H1 (cell line): Measurements from ENCODE around the gene ADCY1. TPM values are rescaled to one million over a fixed set of nuclear protein-coding genes. Genes with fewer than 3 reads are reported as not detected.

Experiments used
- CTCF ChIA-PET: fragments of 300-600 bp; sonication (Branson Sonifier 250); formaldehyde crosslinking; loops from one replicate; lab custom pipeline; 2021; ENCODE audit not compliant: partially characterized antibody; lab: Charles Lee
- POLR2A ChIA-PET: fragments of 300-600 bp; sonication (Branson Sonifier 250); formaldehyde crosslinking; loops from one replicate; lab custom pipeline; 2021; ENCODE audit warnings: inconsistent platforms; ENCODE audit not compliant: partially characterized antibody; lab: Charles Lee
- DNase-seq, 2 experiments: peaks; one replicate each; pipeline versions ENCODE4 v3.0.0 to v3.0.0-alpha.2; 2010 to 2022; ENCODE audit warnings: low spot score in 2 of 2, low read depth in 1 of 2, mixed read lengths in 1 of 2
- FAIRE-seq: peaks from 2 replicates; lab custom pipeline; 2011; peaks lifted over from hg19 to GRCh38; lab: Jason Lieb, UNC
- H2AFZ ChIP-seq: 2 replicates; pipeline ENCODE4 v1.8.1; 2012; ENCODE audit warnings: low read length, inconsistent platforms
- H2AK5ac ChIP-seq: 2 replicates; pipeline ENCODE4 v1.6.1; 2013; ENCODE audit warnings: low read depth, low read length
- H2BK120ac ChIP-seq: replicated peaks from 2 replicates; pipeline ENCODE3; 2013; ENCODE audit warnings: low read depth, low read length, inconsistent platforms
- H2BK12ac ChIP-seq: 2 replicates; pipeline ENCODE4 v1.6.1; 2013; ENCODE audit warnings: low read depth, low read length
- H2BK15ac ChIP-seq: 2 replicates; pipeline ENCODE4 v1.6.1; 2013; ENCODE audit warnings: low read length
- H2BK20ac ChIP-seq: 2 replicates; pipeline ENCODE4 v1.6.1; 2013; ENCODE audit warnings: low read length
- H2BK5ac ChIP-seq: 2 replicates; pipeline ENCODE4 v1.6.1; 2013; ENCODE audit warnings: low read depth, low read length
- H3K14ac ChIP-seq: 2 replicates; pipeline ENCODE4 v1.6.1; 2013; ENCODE audit warnings: inconsistent platforms; ENCODE audit not compliant: insufficient read length
- H3K18ac ChIP-seq: 2 replicates; pipeline ENCODE4 v1.6.1; 2013; ENCODE audit warnings: low read length; ENCODE audit errors: extremely low read depth
- H3K23ac ChIP-seq: 2 replicates; pipeline ENCODE4 v1.6.1; 2013; ENCODE audit warnings: inconsistent platforms; ENCODE audit not compliant: insufficient read length
- H3K23me2 ChIP-seq: 2 replicates; pipeline ENCODE4 v1.6.1; 2013; ENCODE audit warnings: low read depth, low read length
- H3K27ac ChIP-seq: 2 replicates; pipeline ENCODE4 v1.6.1; 2011; ENCODE audit warnings: low read depth, low read length, inconsistent platforms
- H3K27me3 ChIP-seq, 4 experiments: replicated peaks in 1 of 4; 1 replicate in 1 of 4; 2 replicates in 3 of 4; pipeline versions ENCODE4 v1.6.1 to v1.8.1; 2011 to 2013; ENCODE audit warnings: low read length in 3 of 4, mild to moderate bottlenecking in 3 of 4, inconsistent platforms in 2 of 4, mixed read lengths in 2 of 4, moderate library complexity in 1 of 4; ENCODE audit not compliant: control insufficient read depth in 3 of 4, insufficient read depth in 3 of 4; ENCODE audit errors: extremely low read depth in 1 of 4
- H3K36me3 ChIP-seq, 4 experiments: 2 replicates each; pipeline versions ENCODE4 v1.6.1 to v1.8.1; 2011 to 2013; ENCODE audit warnings: mild to moderate bottlenecking in 4 of 4, low read length in 3 of 4, moderate library complexity in 2 of 4, control low read depth in 1 of 4, inconsistent platforms in 1 of 4; ENCODE audit not compliant: insufficient read depth in 4 of 4, control insufficient read depth in 2 of 4
- H3K4ac ChIP-seq: replicated peaks from 2 replicates; pipeline ENCODE3; 2013; ENCODE audit warnings: low read length, low read depth, mixed read lengths, inconsistent platforms; ENCODE audit not compliant: insufficient read length
- H3K4me1 ChIP-seq, 4 experiments: replicated peaks in 1 of 4; 1 replicate in 1 of 4; 2 replicates in 3 of 4; pipeline versions ENCODE4 v1.6.1 to v1.8.1; 2011 to 2013; ENCODE audit warnings: low read length in 3 of 4, inconsistent platforms in 2 of 4, mixed read lengths in 1 of 4; ENCODE audit not compliant: insufficient read depth in 4 of 4, control insufficient read depth in 3 of 4
- H3K4me2 ChIP-seq, 2 experiments: 2 replicates each; pipeline versions ENCODE4 v1.6.1 to v1.8.1; 2011 to 2013; ENCODE audit warnings: low read depth in 2 of 2, low read length in 2 of 2, control low read depth in 1 of 2, inconsistent platforms in 1 of 2, mild to moderate bottlenecking in 1 of 2; ENCODE audit not compliant: insufficient read depth in 1 of 2
- H3K4me3 ChIP-seq, 4 experiments: fragments of 200-600, 300-600 bp in 1 of 4; sonication (generic), shearing (Covaris generic), sonication (Bioruptor Twin) in 1 of 4; 2 replicates each; pipeline versions ENCODE4 v1.5.1 to v1.8.1; 2011 to 2016; ENCODE audit warnings: low read length in 4 of 4, low read depth in 3 of 4, control low read depth in 2 of 4, inconsistent platforms in 2 of 4, mild to moderate bottlenecking in 2 of 4, mixed read lengths in 1 of 4, moderate library complexity in 1 of 4; ENCODE audit not compliant: insufficient read depth in 2 of 4; ENCODE audit errors: extremely low read depth in 1 of 4
- H3K56ac ChIP-seq: replicated peaks from 2 replicates; pipeline ENCODE3; 2013; ENCODE audit warnings: low read depth, mild to moderate bottlenecking, mixed read lengths, low read length, inconsistent platforms; ENCODE audit not compliant: insufficient read length
- H3K79me1 ChIP-seq: 2 replicates; pipeline ENCODE4 v1.6.1; 2013; ENCODE audit warnings: low read depth, low read length, control low read depth
- H3K79me2 ChIP-seq, 2 experiments: 2 replicates each; pipeline versions ENCODE4 v1.6.1 to v1.8.1; 2012 to 2013; ENCODE audit warnings: low read length in 2 of 2, mild to moderate bottlenecking in 2 of 2, inconsistent platforms in 1 of 2; ENCODE audit not compliant: insufficient read depth in 2 of 2, control insufficient read depth in 1 of 2
- H3K9ac ChIP-seq, 4 experiments: replicated peaks in 1 of 4; 1 replicate in 1 of 4; 2 replicates in 3 of 4; pipeline versions ENCODE4 v1.6.1 to v1.8.1; 2011 to 2013; ENCODE audit warnings: low read depth in 3 of 4, low read length in 3 of 4, control low read depth in 2 of 4, mild to moderate bottlenecking in 2 of 4, moderate library complexity in 2 of 4, inconsistent platforms in 1 of 4; ENCODE audit errors: extremely low read depth in 1 of 4
- H3K9me3 ChIP-seq, 2 experiments: 2 replicates each; pipeline versions ENCODE4 v1.6.1 to v1.8.1; 2012 to 2013; ENCODE audit warnings: mild to moderate bottlenecking in 2 of 2, moderate library complexity in 2 of 2, control low read depth in 1 of 2, inconsistent platforms in 1 of 2, low read depth in 1 of 2, low read length in 1 of 2, mixed read lengths in 1 of 2; ENCODE audit not compliant: insufficient read depth in 2 of 2
- H4K20me1 ChIP-seq, 2 experiments: replicated peaks in 1 of 2; 2 replicates each; pipeline versions ENCODE3 to v1.8.1; 2011 to 2013; ENCODE audit warnings: inconsistent platforms in 2 of 2, low read length in 2 of 2, mild to moderate bottlenecking in 1 of 2; ENCODE audit not compliant: insufficient read depth in 2 of 2, control insufficient read depth in 1 of 2
- H4K5ac ChIP-seq: 2 replicates; pipeline ENCODE4 v1.6.1; 2013; ENCODE audit warnings: low read length, low read depth, mixed read lengths, inconsistent platforms; ENCODE audit not compliant: insufficient read length
- H4K8ac ChIP-seq: 2 replicates; pipeline ENCODE4 v1.8.0; 2013; ENCODE audit warnings: mild to moderate bottlenecking, moderate library complexity, low read length, inconsistent platforms; ENCODE audit not compliant: insufficient read depth; ENCODE audit errors: extremely low read depth
- H4K91ac ChIP-seq: replicated peaks from 2 replicates; pipeline ENCODE3; 2013; ENCODE audit warnings: low read length, mixed read lengths, inconsistent platforms; ENCODE audit not compliant: insufficient read length
- CTCF ChIP-seq, 3 experiments: IDR thresholded peaks; 1 replicate in 2 of 3; 2 replicates in 1 of 3; pipeline versions ENCODE4 v1.5.1 to v1.6.1; 2011; ENCODE audit warnings: low read length in 3 of 3, mild to moderate bottlenecking in 3 of 3, inconsistent platforms in 2 of 3, low read depth in 1 of 3, moderate library complexity in 1 of 3; ENCODE audit not compliant: insufficient read depth in 1 of 3; ENCODE audit errors: control extremely low read depth in 1 of 3
- GTF2F1 ChIP-seq: IDR thresholded peaks from 2 replicates; pipeline ENCODE4 v1.6.1; 2012; ENCODE audit warnings: low read depth, low read length, improper control_type of control experiment, borderline replicate concordance
- PHF8 ChIP-seq: fragments of 200-600 bp; sonication (generic); conservative IDR thresholded peaks from 2 replicates; pipeline ENCODE4 v1.7.1; 2012; ENCODE audit warnings: low read depth, mild to moderate bottlenecking, inconsistent platforms, low read length, moderate library complexity
- RAD21 ChIP-seq, 2 experiments: IDR thresholded peaks in 1 of 2; conservative IDR thresholded peaks in 1 of 2; 2 replicates each; pipeline ENCODE4 v1.6.1; 2011; ENCODE audit warnings: low read depth in 2 of 2, low read length in 2 of 2, improper control_type of control experiment in 1 of 2, inconsistent platforms in 1 of 2, mild to moderate bottlenecking in 1 of 2, moderate library complexity in 1 of 2
- WGBS, 2 experiments: shearing (Covaris generic) in 1 of 2; methylation state at CpG; one replicate each; pipeline versions ENCODE4 v1.1.6 to v1.1.7; 2013 to 2015; ENCODE audit warnings: low lambda C conversion rate in 2 of 2, mixed read lengths in 2 of 2, inconsistent platforms in 1 of 2, low coverage in 1 of 2, missing lambda C conversion rate in 1 of 2; ENCODE audit not compliant: insufficient replicate concordance in 2 of 2, insufficient coverage in 1 of 2, insufficient read length in 1 of 2; ENCODE audit errors: extremely low coverage in 1 of 2, missing lambda C conversion rate in 1 of 2; 5-methylcytosine and 5-hydroxymethylcytosine counted together
- polyA plus RNA-seq, 7 experiments: library from polyadenylated mRNA; depleted of rRNA in 3 of 7; stranded (reverse) in 5 of 7; unstranded in 2 of 7; fragments of >200 nt in 5 of 7; fragments of 200-250 nt in 2 of 7; gene quantifications; 1 replicate in 5 of 7; 2 replicates in 1 of 7; 4 replicates in 1 of 7; pipeline versions ENCODE4 v1.2.1 to v1.2.3, GENCODE V29; 2011 to 2013; ENCODE audit warnings: missing spikeins in 2 of 7, mixed read lengths in 2 of 7
- total RNA-seq: library from RNA; stranded (reverse); fragmentation: NEBNext Ultra II Directional; extraction: Animal tissue kit (Norgen Biotek cat#: 25700); gene quantifications from 2 replicates; pipeline ENCODE4 v1.2.1, GENCODE V29; 2021

The ADCY1 gene
- total and polyA plus RNA-seq, 2 of the 8 experiments (the other 6 are each of a cell fraction or from before 2014, with no cell fraction given): 7.9 to 26.9 TPM

- peaks cover 19% of the 10 kb centered on the region for H3K79me1 ChIP-seq
- TF ChIP-seq GTF2F1 (no peak), PHF8 (no peak), RAD21 (IDR thresholded peaks at IDR 0.05 in 1 of 2, conservative IDR thresholded peaks at IDR 0.05 in 1 of 2; ENCODE audit: low read depth in 2 of 2, low read length in 2 of 2) (peak; percentile 11 to 48; a peak in 2 of 4 replicates), CTCF (IDR thresholded peaks at IDR 0.05; ENCODE audit: control extremely low read depth in 1 of 3, insufficient read depth in 1 of 3, low read depth in 1 of 3, low read length in 3 of 3) (peak; percentile 27 to 43 (median 36); a peak in 3 of 4 replicates)
- TF ChIP-seq, all 59 proteins: peak for 2
- Histone ChIP-seq H3K27me3 (no peaks in the 10 kb centered on the region), H3K23ac (no peak overlapping the region), H3K14ac (no peak overlapping the region), H3K27ac (no peak overlapping the region), H4K20me1 (peaks cover 0 to 16% of the 10 kb centered on the region in 2 experiments), H3K9ac (no peak overlapping the region), H4K8ac (no peak overlapping the region), H4K91ac (peak overlapping the region; percentile 1), H3K23me2 (peaks cover 2% of the 10 kb centered on the region; the same call in 1 of the 2 replicates), H3K4me2 (no peak overlapping the region), H2AFZ (no peak overlapping the region), H2BK120ac (no peak overlapping the region), H3K36me3 (no peaks in the 10 kb centered on the region; a peak in 1 of 8 replicates), H2BK15ac (no peak overlapping the region), H3K79me2 (peaks cover 0 to 40% of the 10 kb centered on the region in 2 experiments; a peak in 2 of 4 replicates), H2BK20ac (no peak overlapping the region), H3K4ac (no peak overlapping the region), H3K9me3 (no peaks in the 10 kb centered on the region), H3K4me3 (no peak overlapping the region), H2BK12ac (no peak overlapping the region), H2AK5ac (no peak overlapping the region), H3K18ac (no peak overlapping the region; the same call in 1 of the 2 replicates), H4K5ac (no peak overlapping the region), H2BK5ac (0 out of 2 replicates have a peak overlapping the region, but pooled peaks have one; percentile 2), H3K4me1 (peaks cover 0 to 5% (median 2%) of the 10 kb centered on the region in 4 experiments; a peak in 4 of 7 replicates), H3K56ac (no peak overlapping the region)
- FAIRE-seq (no peak), DNase-seq (no peak)
- ChIA-PET POLR2A (interaction anchor here (1.1 to 1.7 kb wide), 2 partner anchors 11 to 22 kb away, joined by 3 to 5 read pairs; no protein-coding TSS in a partner anchor), CTCF (interaction anchor here (1.0 to 3.3 kb wide), 2 partner anchors 8 to 23 kb away, joined by 3 to 22 read pairs; no protein-coding TSS in a partner anchor)
- 90% methylated on average over 7 of the region's 10 CpGs; no CpG with 5 or more reads in 1 of the 2 experiments for WGBS, 2 experiments
Observed at GRCh38 chr7:45589061-45589460, 14.9 kb downstream of the ADCY1 start.
